Measurements from ENCODE around the gene PDIA6.

Gene PDIA6

GRCh38 chr2:10846110-10846861, 33.7 kb upstream of the PDIA6 start:
- no peak for TF ChIP-seq TAF1 (IDR thresholded peaks at IDR 0.05; ENCODE audit: low read depth, low read length)
- TF ChIP-seq POLR2A (IDR thresholded peaks at IDR 0.05; ENCODE audit: low read depth, low read length): no peak
- TF ChIP-seq SPI1 (IDR thresholded peaks at IDR 0.05; ENCODE audit: low read depth, low read length): no peak
- TF ChIP-seq POLR2AphosphoS5 (IDR thresholded peaks at IDR 0.05; ENCODE audit: low read depth, low read length): no peak
- FAIRE-seq (no peak), DNase-seq (ENCODE audit: insufficient read length, low spot score) (no peak)

- no peak for FAIRE-seq
- TF ChIP-seq POU2F2 (IDR thresholded peaks at IDR 0.05; ENCODE audit: low read depth, low read length): no peak
- TF ChIP-seq TAF1 (IDR thresholded peaks at IDR 0.05; ENCODE audit: low read depth, low read length): no peak
- TF ChIP-seq POLR2A (IDR thresholded peaks at IDR 0.05; ENCODE audit: low read depth, low read length): no peak
- TF ChIP-seq PAX5 (IDR thresholded peaks at IDR 0.05; ENCODE audit: insufficient read depth, low read length, severe bottlenecking): no peak
- TF ChIP-seq POLR2AphosphoS5 (IDR thresholded peaks at IDR 0.05; ENCODE audit: low read depth, low read length): no peak
- TF ChIP-seq SPI1 (IDR thresholded peaks at IDR 0.05; ENCODE audit: low read depth, low read length): no peak
Observed at GRCh38 chr2:10845640-10846039, 33.1 kb upstream of the PDIA6 start.

GRCh38 chr2:10844097-10844496, 31.5 kb upstream of the PDIA6 start:
- DNase-seq (ENCODE audit: insufficient read length, low spot score): no peak
- TF ChIP-seq PAX5 (IDR thresholded peaks at IDR 0.05; ENCODE audit: insufficient read depth, low read length, severe bottlenecking) (no peak), POLR2A (IDR thresholded peaks at IDR 0.05; ENCODE audit: low read depth, low read length) (no peak), TAF1 (IDR thresholded peaks at IDR 0.05; ENCODE audit: low read depth, low read length) (no peak), POLR2AphosphoS5 (IDR thresholded peaks at IDR 0.05; ENCODE audit: low read depth, low read length) (no peak), POU2F2 (IDR thresholded peaks at IDR 0.05; ENCODE audit: low read depth, low read length) (no peak), SPI1 (IDR thresholded peaks at IDR 0.05; ENCODE audit: low read depth, low read length) (no peak)
- no peak for FAIRE-seq

More at GRCh38 chr2:10845640-10846039, 33.1 kb upstream of the PDIA6 start:
- DNase-seq (ENCODE audit: insufficient read length, low spot score): no peak

- DNase-seq (ENCODE audit: insufficient read length, low spot score): no peak
- TF ChIP-seq POU2F2 (IDR thresholded peaks at IDR 0.05; ENCODE audit: low read depth, low read length) (no peak), TAF1 (IDR thresholded peaks at IDR 0.05; ENCODE audit: low read depth, low read length) (no peak), POLR2AphosphoS5 (IDR thresholded peaks at IDR 0.05; ENCODE audit: low read depth, low read length) (no peak), SPI1 (IDR thresholded peaks at IDR 0.05; ENCODE audit: low read depth, low read length) (no peak), PAX5 (IDR thresholded peaks at IDR 0.05; ENCODE audit: insufficient read depth, low read length, severe bottlenecking) (no peak), POLR2A (IDR thresholded peaks at IDR 0.05; ENCODE audit: low read depth, low read length) (no peak)
- FAIRE-seq: no peak
Observed at GRCh38 chr2:10842506-10842905, 29.9 kb upstream of the PDIA6 start.

- DNase-seq (ENCODE audit: insufficient read length, low spot score) (no peak), FAIRE-seq (no peak)
- TF ChIP-seq POU2F2 (IDR thresholded peaks at IDR 0.05; ENCODE audit: low read depth, low read length) (no peak), PAX5 (IDR thresholded peaks at IDR 0.05; ENCODE audit: insufficient read depth, low read length, severe bottlenecking) (no peak), TAF1 (IDR thresholded peaks at IDR 0.05; ENCODE audit: low read depth, low read length) (no peak), SPI1 (IDR thresholded peaks at IDR 0.05; ENCODE audit: low read depth, low read length) (no peak), POLR2AphosphoS5 (IDR thresholded peaks at IDR 0.05; ENCODE audit: low read depth, low read length) (no peak), POLR2A (IDR thresholded peaks at IDR 0.05; ENCODE audit: low read depth, low read length) (no peak)
Observed at GRCh38 chr2:10841547-10842219, 29.1 kb upstream of the PDIA6 start.

GRCh38 chr2:10839813-10840212, 27.2 kb upstream of the PDIA6 start:
- no peak for DNase-seq (ENCODE audit: insufficient read length, low spot score)
- FAIRE-seq: no peak
- TF ChIP-seq TAF1 (IDR thresholded peaks at IDR 0.05; ENCODE audit: low read depth, low read length): no peak
- TF ChIP-seq POLR2AphosphoS5 (IDR thresholded peaks at IDR 0.05; ENCODE audit: low read depth, low read length): no peak
- no peak for TF ChIP-seq SPI1 (IDR thresholded peaks at IDR 0.05; ENCODE audit: low read depth, low read length)

- DNase-seq (ENCODE audit: insufficient read length, low spot score) (no peak), FAIRE-seq (no peak)
- TF ChIP-seq SPI1 (IDR thresholded peaks at IDR 0.05; ENCODE audit: low read depth, low read length): no peak
- TF ChIP-seq POLR2A (IDR thresholded peaks at IDR 0.05; ENCODE audit: low read depth, low read length): no peak
- TF ChIP-seq POU2F2 (IDR thresholded peaks at IDR 0.05; ENCODE audit: low read depth, low read length): no peak
- no peak for TF ChIP-seq POLR2AphosphoS5 (IDR thresholded peaks at IDR 0.05; ENCODE audit: low read depth, low read length)
- no peak for TF ChIP-seq PAX5 (IDR thresholded peaks at IDR 0.05; ENCODE audit: insufficient read depth, low read length, severe bottlenecking)
- no peak for TF ChIP-seq TAF1 (IDR thresholded peaks at IDR 0.05; ENCODE audit: low read depth, low read length)
Observed at GRCh38 chr2:10838734-10839133, 26.1 kb upstream of the PDIA6 start.

- TF ChIP-seq PAX5 (IDR thresholded peaks at IDR 0.05; ENCODE audit: insufficient read depth, low read length, severe bottlenecking): no peak
- no peak for TF ChIP-seq SPI1 (IDR thresholded peaks at IDR 0.05; ENCODE audit: low read depth, low read length)
- TF ChIP-seq TAF1 (IDR thresholded peaks at IDR 0.05; ENCODE audit: low read depth, low read length): no peak
- no peak for TF ChIP-seq POLR2AphosphoS5 (IDR thresholded peaks at IDR 0.05; ENCODE audit: low read depth, low read length)
- no peak for TF ChIP-seq POLR2A (IDR thresholded peaks at IDR 0.05; ENCODE audit: low read depth, low read length)
- TF ChIP-seq POU2F2 (IDR thresholded peaks at IDR 0.05; ENCODE audit: low read depth, low read length): no peak
- FAIRE-seq: no peak
Observed at GRCh38 chr2:10837298-10838266, 25.0 kb upstream of the PDIA6 start.

More at GRCh38 chr2:10837298-10838266, 25.0 kb upstream of the PDIA6 start:
- DNase-seq (ENCODE audit: insufficient read length, low spot score): no peak

All from GM12891 (cell line).